HCT116 (cell line): Measurements from ENCODE around the gene CMTM8. TPM values are rescaled to one million over a fixed set of nuclear protein-coding genes. Genes with fewer than 3 reads are reported as not detected.
A peak's percentile ranks its signal among the peaks of the same experiment; 100 is the strongest.

Experiments
- ATAC-seq: fragments of 200-7000 bp; cut with Tn5 transposase; 2 replicates; pipeline ENCODE4 v1.9.1; 2020; ENCODE audit warnings: mild to moderate bottlenecking, moderate library complexity
- BruUV-seq: library from RNA; stranded (reverse); fragments of 400-500 nt; replicated peaks from 2 replicates; lab custom pipeline; 2021; lab: Mats Ljungman, UMichigan
- CTCF ChIA-PET: fragments of 300-600 bp; sonication (Branson Sonifier 250); formaldehyde crosslinking; loops from one replicate; lab custom pipeline; 2021; ENCODE audit warnings: antibody characterized with exemption; lab: Charles Lee
- POLR2A ChIA-PET: fragments of 300-600, 350-600 bp; sonication (Branson Sonifier 250); formaldehyde crosslinking; loops from one replicate; lab custom pipeline; 2021; ENCODE audit warnings: antibody characterized with exemption; lab: Charles Lee
- RAD21 ChIA-PET, 2 experiments: fragments of 300-600 bp; sonication (Branson Sonifier 250); formaldehyde crosslinking; loops; one replicate each; lab custom pipeline; 2023; ENCODE audit warnings: low total read pairs in 2 of 2; ENCODE audit not compliant: uncharacterized antibody in 2 of 2, unreplicated experiment in 2 of 2, low non-redundant PET in 1 of 2; lab: Charles Lee
- DNase-seq: peaks from one replicate; pipeline ENCODE4 v3.0.0-alpha.2; 2010; ENCODE audit warnings: low read depth, low spot score
- H2AFZ ChIP-seq: fragments of 200-600 bp; shearing (Covaris generic), sonication (generic); 2 replicates; pipeline ENCODE4 v1.6.1; 2017; ENCODE audit warnings: low read depth, mixed run types, mixed read lengths, antibody characterized with exemption, low read length; ENCODE audit not compliant: poor library complexity, severe bottlenecking
- H3K27ac ChIP-seq: 2 replicates; pipeline ENCODE4 v1.5.1; 2012; ENCODE audit warnings: low read depth, low read length
- H3K27me3 ChIP-seq: fragments of 200-600 bp; sonication (generic); 2 replicates; pipeline ENCODE4 v1.6.1; 2016; ENCODE audit warnings: mixed run types, low read length, mixed read lengths; ENCODE audit not compliant: insufficient read depth
- H3K36me3 ChIP-seq, 2 experiments: fragments of 200-500 bp in 1 of 2; fragments of 200-600 bp in 1 of 2; sonication (Bioruptor generic) in 1 of 2; sonication (generic) in 1 of 2; 2 replicates each; pipeline versions ENCODE4 v1.5.1 to v1.6.1; 2014 to 2016; ENCODE audit warnings: low read length in 2 of 2, inconsistent platforms in 1 of 2, mixed read lengths in 1 of 2, mixed run types in 1 of 2; ENCODE audit not compliant: insufficient read depth in 2 of 2, control insufficient read depth in 1 of 2
- H3K4me1 ChIP-seq, 2 experiments: fragments of 200-600 bp in 1 of 2; sonication (generic) in 1 of 2; 2 replicates each; pipeline versions ENCODE4 v1.5.1 to v1.6.1; 2012 to 2017; ENCODE audit warnings: low read length in 2 of 2, inconsistent platforms in 1 of 2, mild to moderate bottlenecking in 1 of 2, mixed read lengths in 1 of 2, mixed run types in 1 of 2, moderate library complexity in 1 of 2; ENCODE audit not compliant: insufficient read depth in 2 of 2, control insufficient read depth in 1 of 2
- H3K4me2 ChIP-seq: fragments of 200-600 bp; sonication (generic); 2 replicates; pipeline ENCODE4 v1.6.1; 2017; ENCODE audit warnings: mixed run types, low read length, mixed read lengths
- H3K4me3 ChIP-seq, 2 experiments: fragments of 200-600 bp in 1 of 2; sonication (generic) in 1 of 2; replicated peaks in 1 of 2; 2 replicates each; pipeline ENCODE4 v1.5.1; 2011 to 2016; ENCODE audit warnings: low read length in 2 of 2, control low read depth in 1 of 2, low read depth in 1 of 2, mild to moderate bottlenecking in 1 of 2, mixed read lengths in 1 of 2, mixed run types in 1 of 2
- H3K79me2 ChIP-seq: fragments of 200-600 bp; sonication (generic); 2 replicates; pipeline ENCODE4 v1.6.1; 2017; ENCODE audit warnings: mild to moderate bottlenecking, mixed run types, low read length, moderate library complexity, mixed read lengths; ENCODE audit not compliant: insufficient read depth
- H3K9ac ChIP-seq: fragments of 200-600 bp; sonication (generic); 2 replicates; pipeline ENCODE4 v1.6.1; 2016; ENCODE audit warnings: low read length, mixed read lengths
- H3K9me2 ChIP-seq: fragments of 200-600 bp; sonication (generic), shearing (Covaris generic); 2 replicates; pipeline ENCODE4 v1.6.1; 2017; ENCODE audit warnings: mixed run types, mild to moderate bottlenecking, moderate library complexity; ENCODE audit not compliant: insufficient read depth
- H3K9me3 ChIP-seq, 2 experiments: fragments of 200-500 bp in 1 of 2; fragments of 200-600 bp in 1 of 2; sonication (Bioruptor generic) in 1 of 2; sonication (generic) in 1 of 2; 2 replicates each; pipeline ENCODE4 v1.6.1; 2014 to 2017; ENCODE audit warnings: low read length in 2 of 2, mixed read lengths in 2 of 2, inconsistent platforms in 1 of 2, low read depth in 1 of 2, mild to moderate bottlenecking in 1 of 2, mixed run types in 1 of 2, moderate library complexity in 1 of 2; ENCODE audit not compliant: control insufficient read depth in 1 of 2, insufficient read depth in 1 of 2
- H4K20me1 ChIP-seq: fragments of 200-600 bp; sonication (generic), shearing (Covaris generic); 2 replicates; pipeline ENCODE4 v1.6.1; 2017; ENCODE audit warnings: mixed run types, mild to moderate bottlenecking, moderate library complexity; ENCODE audit not compliant: insufficient read depth
- EZH2 ChIP-seq: fragments of 200-600 bp; sonication (generic); IDR thresholded peaks from 2 replicates; pipeline ENCODE4 v1.6.1; 2017; ENCODE audit warnings: antibody characterized with exemption, mixed run types
- FOSL1 ChIP-seq: IDR thresholded peaks from 2 replicates; pipeline ENCODE4 v1.6.1; 2012; ENCODE audit warnings: low read depth
- JUND ChIP-seq: IDR thresholded peaks from 2 replicates; pipeline ENCODE4 v1.6.1; 2012
- TCF7L2 ChIP-seq: IDR thresholded peaks from 2 replicates; pipeline ENCODE4 v1.7.0; 2011; ENCODE audit warnings: borderline replicate concordance, inconsistent platforms; ENCODE audit not compliant: insufficient read depth, insufficient read length; ENCODE audit errors: extremely low read depth
- YY1 ChIP-seq: IDR thresholded peaks from 2 replicates; pipeline ENCODE4 v1.6.1; 2011; ENCODE audit warnings: low read length, low read depth, moderate library complexity, mild to moderate bottlenecking; ENCODE audit not compliant: insufficient replicate concordance; ENCODE audit errors: extremely low read depth
- intact Hi-C: fragments of 100-400 bp; cut with micrococcal nuclease; formaldehyde crosslinking; loops from 2 replicates; pipeline ENCODE4 v1.10.0; 2022
- total RNA-seq: library from RNA; stranded (reverse); gene quantifications from one replicate; pipeline ENCODE4 v1.2.1, GENCODE V29; 2021; ENCODE audit not compliant: unreplicated experiment
- TF ChIP-seq, protein P1 (sequence below): IDR thresholded peaks from 2 replicates; pipeline ENCODE4 v1.6.1; 2012

Gene CMTM8
- total RNA-seq, 1 experiment from 2014 or later, result 19.4 TPM

DNA sequence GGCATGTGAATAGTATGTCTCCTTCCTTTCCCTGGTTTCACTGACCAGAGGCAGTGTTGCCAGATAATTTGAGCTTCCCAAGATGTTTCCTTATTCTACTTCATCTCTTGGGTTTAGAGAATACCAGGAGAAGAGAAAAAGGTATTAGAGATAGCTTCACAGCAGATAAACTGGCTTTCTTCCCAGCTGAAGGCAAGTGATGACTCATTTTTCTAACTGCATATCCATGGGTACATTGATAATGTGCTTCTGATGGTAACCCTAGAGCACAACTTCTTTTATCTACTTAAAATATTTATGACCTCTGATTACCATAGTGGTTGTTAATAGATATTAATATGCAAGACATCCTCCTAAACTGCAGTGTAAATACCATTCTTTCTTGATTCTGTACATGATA, 34.6 kb upstream of the CMTM8 start:
- no peak for DNase-seq
- Histone ChIP-seq H3K4me1 (peaks cover 7 to 8% of the 10 kb centered on the region in 2 experiments; a peak in 3 of 4 replicates), H3K27ac (no peak overlapping the region), H4K20me1 (no peaks in the 10 kb centered on the region), H3K9ac (no peak overlapping the region), H3K27me3 (no peaks in the 10 kb centered on the region; the same call in 1 of the 2 replicates), H3K79me2 (no peaks in the 10 kb centered on the region), H3K4me2 (no peak overlapping the region), H3K36me3 (no peaks in the 10 kb centered on the region), H3K9me3 (no peaks in the 10 kb centered on the region), H2AFZ (no peak overlapping the region), H3K9me2 (no peaks in the 10 kb centered on the region), H3K4me3 (no peak overlapping the region)
- BruUV-seq, result no TSS peak
- TF ChIP-seq JUND, result peak; percentile 55
- peak; percentile 35; the same call in 1 of the 2 replicates for TF ChIP-seq FOSL1
- TF ChIP-seq TCF7L2, result no peak
- CTCF ChIA-PET, result no interaction called here
- intact Hi-C loops, result no loop called here
- RAD21 ChIA-PET, result no interaction called here
- ATAC-seq, result peak; percentile 62; the same call in 1 of the 2 replicates
- POLR2A ChIA-PET, result no interaction called here

- H3K79me2 ChIP-seq, result no peaks in the 10 kb centered on the region
- no peak overlapping the region for H3K4me2 ChIP-seq
- no peaks in the 10 kb centered on the region for H3K36me3 ChIP-seq
- H4K20me1 ChIP-seq, result no peaks in the 10 kb centered on the region
- intact Hi-C loops, result no loop called here
- H3K9me2 ChIP-seq, result no peaks in the 10 kb centered on the region; the same call in 1 of the 2 replicates
- no peak for TF ChIP-seq JUND
- TF ChIP-seq, protein P1, sequence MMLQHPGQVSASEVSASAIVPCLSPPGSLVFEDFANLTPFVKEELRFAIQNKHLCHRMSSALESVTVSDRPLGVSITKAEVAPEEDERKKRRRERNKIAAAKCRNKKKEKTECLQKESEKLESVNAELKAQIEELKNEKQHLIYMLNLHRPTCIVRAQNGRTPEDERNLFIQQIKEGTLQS, result no peak
- no peak for TF ChIP-seq YY1
- TF ChIP-seq EZH2, result no peak
- POLR2A ChIA-PET, result no interaction called here
- no TSS peak for BruUV-seq
- DNase-seq (no peak), ATAC-seq (no peak)
- no peak overlapping the region for H3K9ac ChIP-seq
- peaks cover 7 to 8% of the 10 kb centered on the region in 2 experiments; a peak in 3 of 4 replicates for H3K4me1 ChIP-seq
- RAD21 ChIA-PET, result no interaction called here
- CTCF ChIA-PET, result no interaction called here
- no peaks in the 10 kb centered on the region for H3K9me3 ChIP-seq
- H2AFZ ChIP-seq, result no peak overlapping the region
- H3K27ac ChIP-seq, result no peak overlapping the region
- H3K27me3 ChIP-seq, result no peaks in the 10 kb centered on the region
- H3K4me3 ChIP-seq, result no peak overlapping the region
These were observed 30.0 kb upstream of the CMTM8 start for GRCh38 chr3:32208447-32208846.
